Testis (tissue), 2 donors: ENCODE results near the gene SNX6.
"Not testable (repeated sequence)": the region's sequence is repeated elsewhere in the genome, so short reads cannot be mapped to it uniquely, and the experiment has no call there.

Source experiments
- CTCF ChIP-seq, 3 experiments: fragments of 450-650 bp in 2 of 3; fragments of 200-600 bp in 1 of 3; sonication (generic) in 1 of 3; IDR thresholded peaks; one replicate each; pipeline ENCODE4 v1.5.1; 2016 to 2019; ENCODE audit warnings: antibody characterized with exemption in 3 of 3, mild to moderate bottlenecking in 2 of 3, moderate library complexity in 1 of 3
- POLR2A ChIP-seq: fragments of 450-650 bp; IDR thresholded peaks from one replicate; pipeline ENCODE4 v1.6.1; 2017; ENCODE audit warnings: antibody characterized with exemption, mild to moderate bottlenecking, moderate library complexity

- TF ChIP-seq CTCF (IDR thresholded peaks at IDR 0.05); POLR2A: not testable (repeated sequence)
Observed at GRCh38 chr14:34650006-34650405, 20.1 kb upstream of the SNX6 start.
